ENCODE measurements around the gene ARHGAP30.

DNA sequence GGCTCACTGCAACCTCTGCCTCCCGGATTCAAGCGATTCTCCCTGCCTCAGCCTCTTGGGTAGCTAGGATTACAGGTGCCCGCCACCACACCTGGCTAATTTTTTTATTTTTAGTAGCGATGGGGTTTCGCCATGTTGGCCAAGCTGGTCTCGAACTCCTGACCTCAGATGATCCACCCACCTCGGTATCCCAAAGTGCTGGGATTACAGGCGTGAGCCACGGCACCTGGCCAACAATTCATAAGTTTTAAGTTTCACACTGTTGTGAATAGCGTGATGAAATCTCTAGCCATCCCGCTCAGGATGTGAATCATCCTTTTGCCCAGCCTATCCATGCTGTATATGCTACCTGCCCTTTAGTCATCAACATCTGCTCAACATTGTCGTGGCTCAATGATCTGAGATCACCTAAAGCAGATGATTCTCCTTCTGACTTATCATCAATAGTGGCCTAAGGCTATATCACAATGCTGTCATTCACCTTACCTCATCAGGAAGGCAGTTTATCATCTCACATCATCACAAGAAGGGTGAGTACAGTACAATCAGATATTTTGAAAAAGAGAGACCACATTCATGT is 45.5 kb upstream of the ARHGAP30 start:
- TF ChIP-seq CTCF (IDR thresholded peaks at IDR 0.05) (no peak), POLR2A (IDR thresholded peaks at IDR 0.05) (no peak)
